ENCODE data around the gene ELK3. TPM values are rescaled to one million over a fixed set of nuclear protein-coding genes. Genes with fewer than 3 reads are reported as not detected.

The ELK3 gene
- total and polyA plus RNA-seq, 9 of the 15 experiments (the other 6 are each of a cell fraction or from before 2014, with no cell fraction given), result 1.5 to 5.5 (median 2.9) TPM

GRCh38 chr12:96233939-96234461, 39.8 kb downstream of the ELK3 start:
- no peak overlapping the region for H3K27ac ChIP-seq (ENCODE audit: extremely low read depth, low read depth, low read length)
- ChIA-PET CTCF (ENCODE audit: low intra/inter-chr PET ratio) (no interaction called here), POLR2A (no interaction called here)
- H3K9me3 ChIP-seq (replicated peaks; ENCODE audit: control insufficient read depth, insufficient read depth, low read depth, low read length), result no peaks in the 10 kb centered on the region
- H3K79me2 ChIP-seq (ENCODE audit: control insufficient read depth, insufficient read depth, low read length), result no peaks in the 10 kb centered on the region
- no peak overlapping the region for H3K4me2 ChIP-seq (ENCODE audit: insufficient read depth, low read length)
- H3K4me1 ChIP-seq (replicated peaks in 1 of 2; ENCODE audit: control insufficient read depth in 2 of 2, insufficient read depth in 2 of 2, low read length in 2 of 2), result no peaks in the 10 kb centered on the region; a peak in 1 of 5 replicates
- no peak overlapping the region for H3K4me3 ChIP-seq
- 63% methylated on average over 15 of the region's 15 CpGs for WGBS (ENCODE audit: insufficient coverage, low coverage, missing lambda C conversion rate)
- no TSS peak for BruUV-seq (replicated peaks)
- DNase-seq (ENCODE audit: extremely low read depth in 1 of 4, low spot score in 3 of 4) (no peak), ATAC-seq (no peak), FAIRE-seq (no peak)
- H3K9me1 ChIP-seq (ENCODE audit: control insufficient read depth, insufficient read depth, low read length), result no peaks in the 10 kb centered on the region
- no peak overlapping the region for H3K9ac ChIP-seq (ENCODE audit: insufficient read depth in 1 of 2, low read depth in 2 of 2, low read length in 2 of 2)
- H3K27me3 ChIP-seq (ENCODE audit: control insufficient read depth in 2 of 2, insufficient read depth in 2 of 2, low read length in 2 of 2), result no peaks in the 10 kb centered on the region; a peak in 1 of 5 replicates
- intact Hi-C loops (cut with micrococcal nuclease) (no loop called here), in situ Hi-C loops (cut with MboI) (no loop called here)
- no peak overlapping the region for H2AFZ ChIP-seq (ENCODE audit: low read depth, low read length)
- H4K20me1 ChIP-seq (replicated peaks; ENCODE audit: control insufficient read depth, insufficient read depth, low read length), result no peaks in the 10 kb centered on the region
- no peaks in the 10 kb centered on the region for H3K36me3 ChIP-seq (ENCODE audit: control insufficient read depth, insufficient read depth, low read length)
- no peak for TF ChIP-seq NCOA1 (IDR thresholded peaks at IDR 0.05; ENCODE audit: low read depth)
- no peak for TF ChIP-seq ZBTB33 (CRISPR knock-in tag; IDR thresholded peaks at IDR 0.05)
- no peak for TF ChIP-seq SAFB (IDR thresholded peaks at IDR 0.05; ENCODE audit: borderline replicate concordance, low read depth, low read length)
- TF ChIP-seq, protein P1, sequence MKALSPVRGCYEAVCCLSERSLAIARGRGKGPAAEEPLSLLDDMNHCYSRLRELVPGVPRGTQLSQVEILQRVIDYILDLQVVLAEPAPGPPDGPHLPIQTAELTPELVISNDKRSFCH (CRISPR knock-in tag; IDR thresholded peaks at IDR 0.05), result no peak
- TF ChIP-seq, protein P1 (tag; IDR thresholded peaks at IDR 0.05), result no peak
- TF ChIP-seq L3MBTL2 (IDR thresholded peaks at IDR 0.05), result no peak
- TF ChIP-seq RBM34 (IDR thresholded peaks at IDR 0.05; ENCODE audit: borderline replicate concordance, insufficient read depth, low read length), result no peak
- no peak for TF ChIP-seq ZNF23 (CRISPR knock-in tag; IDR thresholded peaks at IDR 0.05)
- TF ChIP-seq MYNN (IDR thresholded peaks at IDR 0.05), result no peak
- no peak for TF ChIP-seq MYNN (CRISPR knock-in tag; IDR thresholded peaks at IDR 0.05)
- no peak for TF ChIP-seq PHF21A (IDR thresholded peaks at IDR 0.05; ENCODE audit: borderline replicate concordance, low read depth)
- TF ChIP-seq, protein P2, sequence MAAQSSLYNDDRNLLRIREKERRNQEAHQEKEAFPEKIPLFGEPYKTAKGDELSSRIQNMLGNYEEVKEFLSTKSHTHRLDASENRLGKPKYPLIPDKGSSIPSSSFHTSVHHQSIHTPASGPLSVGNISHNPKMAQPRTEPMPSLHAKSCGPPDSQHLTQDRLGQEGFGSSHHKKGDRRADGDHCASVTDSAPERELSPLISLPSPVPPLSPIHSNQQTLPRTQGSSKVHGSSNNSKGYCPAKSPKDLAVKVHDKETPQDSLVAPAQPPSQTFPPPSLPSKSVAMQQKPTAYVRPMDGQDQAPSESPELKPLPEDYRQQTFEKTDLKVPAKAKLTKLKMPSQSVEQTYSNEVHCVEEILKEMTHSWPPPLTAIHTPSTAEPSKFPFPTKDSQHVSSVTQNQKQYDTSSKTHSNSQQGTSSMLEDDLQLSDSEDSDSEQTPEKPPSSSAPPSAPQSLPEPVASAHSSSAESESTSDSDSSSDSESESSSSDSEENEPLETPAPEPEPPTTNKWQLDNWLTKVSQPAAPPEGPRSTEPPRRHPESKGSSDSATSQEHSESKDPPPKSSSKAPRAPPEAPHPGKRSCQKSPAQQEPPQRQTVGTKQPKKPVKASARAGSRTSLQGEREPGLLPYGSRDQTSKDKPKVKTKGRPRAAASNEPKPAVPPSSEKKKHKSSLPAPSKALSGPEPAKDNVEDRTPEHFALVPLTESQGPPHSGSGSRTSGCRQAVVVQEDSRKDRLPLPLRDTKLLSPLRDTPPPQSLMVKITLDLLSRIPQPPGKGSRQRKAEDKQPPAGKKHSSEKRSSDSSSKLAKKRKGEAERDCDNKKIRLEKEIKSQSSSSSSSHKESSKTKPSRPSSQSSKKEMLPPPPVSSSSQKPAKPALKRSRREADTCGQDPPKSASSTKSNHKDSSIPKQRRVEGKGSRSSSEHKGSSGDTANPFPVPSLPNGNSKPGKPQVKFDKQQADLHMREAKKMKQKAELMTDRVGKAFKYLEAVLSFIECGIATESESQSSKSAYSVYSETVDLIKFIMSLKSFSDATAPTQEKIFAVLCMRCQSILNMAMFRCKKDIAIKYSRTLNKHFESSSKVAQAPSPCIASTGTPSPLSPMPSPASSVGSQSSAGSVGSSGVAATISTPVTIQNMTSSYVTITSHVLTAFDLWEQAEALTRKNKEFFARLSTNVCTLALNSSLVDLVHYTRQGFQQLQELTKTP (IDR thresholded peaks at IDR 0.05; ENCODE audit: low read depth in 1 of 2, partially characterized antibody in 2 of 2), result no peak
- TF ChIP-seq, protein P3, sequence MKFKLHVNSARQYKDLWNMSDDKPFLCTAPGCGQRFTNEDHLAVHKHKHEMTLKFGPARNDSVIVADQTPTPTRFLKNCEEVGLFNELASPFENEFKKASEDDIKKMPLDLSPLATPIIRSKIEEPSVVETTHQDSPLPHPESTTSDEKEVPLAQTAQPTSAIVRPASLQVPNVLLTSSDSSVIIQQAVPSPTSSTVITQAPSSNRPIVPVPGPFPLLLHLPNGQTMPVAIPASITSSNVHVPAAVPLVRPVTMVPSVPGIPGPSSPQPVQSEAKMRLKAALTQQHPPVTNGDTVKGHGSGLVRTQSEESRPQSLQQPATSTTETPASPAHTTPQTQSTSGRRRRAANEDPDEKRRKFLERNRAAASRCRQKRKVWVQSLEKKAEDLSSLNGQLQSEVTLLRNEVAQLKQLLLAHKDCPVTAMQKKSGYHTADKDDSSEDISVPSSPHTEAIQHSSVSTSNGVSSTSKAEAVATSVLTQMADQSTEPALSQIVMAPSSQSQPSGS (CRISPR knock-in tag; IDR thresholded peaks at IDR 0.05), result no peak
- TF ChIP-seq, protein P4, sequence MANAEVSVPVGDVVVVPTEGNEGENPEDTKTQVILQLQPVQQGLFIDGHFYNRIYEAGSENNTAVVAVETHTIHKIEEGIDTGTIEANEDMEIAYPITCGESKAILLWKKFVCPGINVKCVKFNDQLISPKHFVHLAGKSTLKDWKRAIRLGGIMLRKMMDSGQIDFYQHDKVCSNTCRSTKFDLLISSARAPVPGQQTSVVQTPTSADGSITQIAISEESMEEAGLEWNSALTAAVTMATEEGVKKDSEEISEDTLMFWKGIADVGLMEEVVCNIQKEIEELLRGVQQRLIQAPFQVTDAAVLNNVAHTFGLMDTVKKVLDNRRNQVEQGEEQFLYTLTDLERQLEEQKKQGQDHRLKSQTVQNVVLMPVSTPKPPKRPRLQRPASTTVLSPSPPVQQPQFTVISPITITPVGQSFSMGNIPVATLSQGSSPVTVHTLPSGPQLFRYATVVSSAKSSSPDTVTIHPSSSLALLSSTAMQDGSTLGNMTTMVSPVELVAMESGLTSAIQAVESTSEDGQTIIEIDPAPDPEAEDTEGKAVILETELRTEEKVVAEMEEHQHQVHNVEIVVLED (CRISPR knock-in tag; IDR thresholded peaks at IDR 0.05), result no peak
